RCC 7860 (cell line): ENCODE measurements around the gene ALG6.
"Not testable (repeated sequence)": the region's sequence is repeated elsewhere in the genome, so short reads cannot be mapped to it uniquely, and the experiment has no call there.

ENCODE experiments used
- DNase-seq: peaks from one replicate; pipeline ENCODE4 v3.0.0-alpha.2; 2015; ENCODE audit warnings: low spot score
- FAIRE-seq: peaks from 2 replicates; lab custom pipeline; 2012; peaks lifted over from hg19 to GRCh38; lab: Jason Lieb, UNC

ALG6 gene

GRCh38 chr1:63411066-63411465 is 43.6 kb downstream of the ALG6 start:
- FAIRE-seq (no peak), DNase-seq (no peak)

GRCh38 chr1:63413394-63413793 is 46.0 kb downstream of the ALG6 start:
- DNase-seq (no peak), FAIRE-seq (no peak)

- no peak for FAIRE-seq
Measured at GRCh38 chr1:63414691-63415365, 47.4 kb downstream of the ALG6 start.

DNA sequence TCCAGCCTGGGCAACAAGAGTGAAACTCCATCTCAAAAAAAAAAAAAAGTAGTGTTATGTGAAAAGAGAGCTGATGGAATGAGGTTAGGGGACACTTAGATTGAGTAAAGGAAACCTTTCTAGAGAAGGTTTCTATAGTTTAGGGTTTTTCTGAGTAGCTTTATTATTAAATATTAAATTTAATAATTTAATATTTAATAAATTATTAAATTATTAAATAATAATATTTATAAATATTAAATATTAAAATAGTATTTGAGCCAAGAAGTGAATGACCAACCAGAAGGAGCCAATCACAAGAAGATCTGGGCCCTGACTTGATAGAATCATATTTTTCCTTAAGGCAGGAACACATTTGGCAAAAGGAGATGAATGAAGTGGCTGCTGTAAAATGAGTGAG is 50.7 kb downstream of the ALG6 start:
- DNase-seq (no peak), FAIRE-seq (no peak)

More at GRCh38 chr1:63414691-63415365, 47.4 kb downstream of the ALG6 start:
- DNase-seq: no peak

DNA sequence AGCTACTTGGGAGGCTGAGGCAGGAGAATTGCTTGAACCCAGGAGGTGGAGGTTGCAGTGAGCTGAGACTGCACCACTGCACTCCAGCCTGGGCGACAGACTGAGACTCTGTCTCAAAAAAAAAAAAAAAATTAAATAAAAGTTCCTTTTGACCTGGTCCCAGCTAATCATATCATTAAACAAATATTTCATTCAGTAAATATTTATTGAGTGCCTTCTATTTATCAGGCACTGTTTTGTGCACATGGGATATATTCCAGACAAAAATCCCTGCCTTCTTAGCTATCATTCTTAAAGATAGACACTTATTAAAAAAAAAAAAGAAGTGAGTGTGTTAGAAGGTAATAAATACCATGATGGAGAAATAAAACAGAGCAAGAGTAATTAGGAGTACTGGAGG is 53.3 kb downstream of the ALG6 start:
- DNase-seq, FAIRE-seq: not testable (repeated sequence)

DNA sequence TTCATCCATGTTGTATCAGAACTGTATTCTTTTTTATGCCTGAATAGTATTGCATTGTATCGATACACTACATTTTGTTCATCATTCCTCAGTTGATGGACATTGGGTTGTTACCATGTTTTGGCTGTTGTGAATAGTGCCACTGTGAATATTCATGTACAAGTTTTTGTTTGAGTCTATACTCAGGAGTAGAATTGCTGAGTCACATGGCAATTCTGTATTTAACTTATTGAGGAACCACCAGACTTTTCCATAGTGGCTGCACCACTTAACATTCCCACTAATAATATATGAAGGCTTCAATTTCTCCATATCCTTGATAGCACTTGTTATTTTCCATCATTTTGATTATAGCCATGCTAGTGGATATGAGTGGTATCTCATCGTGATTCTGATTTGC is 56.2 kb downstream of the ALG6 start:
- DNase-seq (no peak), FAIRE-seq (no peak)

DNA sequence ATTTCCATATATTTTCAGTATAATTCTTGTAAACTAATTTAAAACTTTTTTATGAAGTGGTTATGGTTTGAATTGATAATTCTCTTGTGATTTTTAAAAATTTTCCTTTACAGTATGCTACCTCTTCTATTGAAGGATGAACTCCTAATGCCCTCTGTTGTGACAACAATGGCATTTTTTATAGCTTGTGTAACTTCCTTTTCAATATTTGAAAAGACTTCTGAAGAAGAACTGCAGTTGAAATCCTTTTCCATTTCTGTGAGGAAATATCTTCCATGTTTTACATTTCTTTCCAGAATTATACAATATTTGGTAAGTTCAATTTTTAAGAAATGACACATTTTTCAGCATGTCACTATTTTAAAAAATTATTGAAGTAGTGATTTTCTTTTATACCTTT is 61.4 kb downstream of the ALG6 start:
- FAIRE-seq (no peak), DNase-seq (no peak)

GRCh38 chr1:63429281-63429680 is 61.9 kb downstream of the ALG6 start:
- FAIRE-seq (no peak), DNase-seq (no peak)

GRCh38 chr1:63435161-63435560 is 67.7 kb downstream of the ALG6 start:
- no peak for DNase-seq
- no peak for FAIRE-seq

- DNase-seq (no peak), FAIRE-seq (no peak)
Measured at GRCh38 chr1:63442141-63442475, 74.7 kb downstream of the ALG6 start.

DNA sequence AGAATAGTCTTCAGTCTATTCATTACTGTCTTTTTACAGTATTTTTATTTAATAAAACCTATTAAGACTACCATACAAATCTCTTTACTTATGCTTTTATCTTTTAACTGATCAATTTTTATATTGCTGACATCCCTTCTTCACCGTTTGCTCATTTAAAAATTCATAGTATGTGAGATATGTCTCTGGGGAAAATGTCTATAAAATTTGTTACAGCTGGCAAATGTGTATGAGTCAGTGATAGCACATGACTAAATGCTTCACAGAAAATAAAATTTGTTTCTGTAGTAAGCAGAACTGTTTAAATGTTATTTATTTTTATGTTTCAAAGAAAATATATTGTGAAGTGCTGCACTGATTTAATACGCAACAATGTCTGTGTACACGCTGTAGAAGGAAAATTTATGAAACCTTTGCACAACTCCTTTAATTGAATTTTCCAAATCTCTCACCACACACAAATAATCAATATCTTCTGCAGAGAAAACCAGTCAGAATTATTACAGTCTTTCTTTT is 81.4 kb downstream of the ALG6 start:
- FAIRE-seq (peak; percentile 5), DNase-seq (no peak)

DNA sequence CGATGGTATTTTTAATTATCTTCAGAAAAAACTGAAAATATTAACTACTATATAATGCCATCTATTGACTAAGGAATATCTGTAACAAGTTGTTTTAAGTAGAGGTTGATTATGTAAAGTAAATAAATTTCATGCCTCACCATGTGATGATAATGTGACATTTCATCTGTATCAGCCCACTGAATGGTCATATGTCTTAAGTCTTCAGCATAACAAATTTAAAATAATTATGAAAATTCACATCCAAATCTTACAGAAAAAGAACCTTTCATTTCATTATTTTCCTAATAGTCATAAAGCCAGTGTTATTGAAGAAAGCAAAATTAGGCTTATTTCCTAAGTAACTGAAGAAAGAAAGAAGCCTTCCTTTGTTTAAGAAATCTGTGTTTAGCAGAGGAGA is 83.0 kb downstream of the ALG6 start:
- DNase-seq: no peak
- FAIRE-seq: no peak

GRCh38 chr1:63453232-63453631 is 85.8 kb downstream of the ALG6 start:
- DNase-seq (no peak), FAIRE-seq (no peak)

- no peak for FAIRE-seq
- DNase-seq: no peak
Measured at GRCh38 chr1:63454269-63454668, 86.8 kb downstream of the ALG6 start.

DNA sequence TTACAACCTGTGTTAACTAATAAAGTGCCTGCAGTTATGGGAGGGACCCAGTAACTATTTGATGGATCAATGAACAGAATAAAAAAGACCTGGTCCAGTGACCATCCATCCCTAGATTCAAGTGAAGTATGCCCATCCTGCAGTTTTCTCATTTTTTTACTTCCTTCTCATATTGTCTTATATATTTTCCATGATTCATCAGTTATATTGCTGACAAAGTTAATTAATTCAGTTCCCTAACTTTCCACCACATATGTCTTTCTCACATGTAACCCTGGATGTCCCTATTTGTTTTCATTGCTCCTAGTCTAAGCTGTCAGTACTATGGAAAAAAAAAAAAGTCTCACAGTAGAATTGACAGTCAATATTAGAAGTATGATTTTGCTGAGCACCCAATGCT is 91.3 kb downstream of the ALG6 start:
- FAIRE-seq (no peak), DNase-seq (no peak)

- DNase-seq (no peak), FAIRE-seq (no peak)
Measured at GRCh38 chr1:63461661-63462230, 94.3 kb downstream of the ALG6 start.

DNA sequence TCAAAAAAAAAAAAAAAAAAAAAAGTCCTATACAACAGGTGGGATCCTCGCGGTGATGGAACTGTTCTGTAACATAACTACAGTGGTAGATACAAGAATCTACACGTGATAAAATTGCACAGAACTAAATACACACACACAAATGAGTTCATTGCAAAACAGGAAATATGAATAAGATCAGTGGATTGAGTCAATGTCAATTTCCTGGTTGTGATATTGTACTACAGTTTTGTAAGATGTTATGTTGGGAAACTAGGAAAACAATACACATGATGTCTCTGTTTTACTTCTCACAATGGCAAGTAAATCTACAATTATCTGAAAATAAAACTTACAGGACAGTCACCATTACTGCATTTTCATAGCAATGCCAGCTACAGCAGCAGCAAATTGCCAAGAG is 95.8 kb downstream of the ALG6 start:
- FAIRE-seq (no peak), DNase-seq (no peak)

DNA sequence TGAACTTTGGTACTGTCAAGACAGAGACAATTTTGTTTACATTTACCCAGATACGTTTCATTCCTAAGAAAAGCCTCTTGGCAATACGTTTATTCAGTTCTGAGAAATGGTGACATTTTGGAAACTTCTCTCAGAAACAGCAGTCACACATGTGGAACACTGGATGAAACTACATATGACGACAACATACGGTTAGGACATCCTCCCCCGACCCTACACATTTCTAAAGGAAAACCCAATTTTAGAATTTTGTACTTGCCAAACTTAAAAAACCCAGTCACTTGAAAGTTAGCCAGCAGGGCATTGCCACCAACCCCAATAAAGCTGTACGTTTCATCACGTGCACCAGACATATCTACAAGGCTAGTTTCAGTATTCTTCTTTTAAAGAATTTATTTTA is 98.8 kb downstream of the ALG6 start:
- FAIRE-seq (no peak), DNase-seq (no peak)

DNA sequence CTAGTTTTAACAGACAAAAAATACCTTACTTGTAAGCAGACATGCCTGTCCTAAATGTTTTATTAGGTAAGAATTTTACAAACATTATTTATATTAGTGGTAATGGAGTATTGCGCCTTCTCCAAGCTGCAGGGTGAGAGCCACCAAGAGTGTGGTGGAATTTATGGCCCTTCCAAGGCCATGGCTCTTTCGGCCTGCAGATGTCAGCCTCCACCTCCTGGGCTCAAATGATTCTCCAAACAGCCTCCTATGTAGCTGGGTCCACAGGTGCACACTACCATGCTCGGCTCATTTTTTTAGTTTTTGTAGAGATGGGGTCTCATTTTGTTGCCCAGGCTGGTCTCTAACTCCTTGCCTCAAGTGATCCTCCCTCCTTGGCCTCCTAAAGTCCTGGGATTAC is 99.3 kb downstream of the ALG6 start:
- FAIRE-seq (no peak), DNase-seq (no peak)

GRCh38 chr1:63468683-63469082 is 101.3 kb downstream of the ALG6 start:
- DNase-seq, FAIRE-seq: not testable (repeated sequence)

DNA sequence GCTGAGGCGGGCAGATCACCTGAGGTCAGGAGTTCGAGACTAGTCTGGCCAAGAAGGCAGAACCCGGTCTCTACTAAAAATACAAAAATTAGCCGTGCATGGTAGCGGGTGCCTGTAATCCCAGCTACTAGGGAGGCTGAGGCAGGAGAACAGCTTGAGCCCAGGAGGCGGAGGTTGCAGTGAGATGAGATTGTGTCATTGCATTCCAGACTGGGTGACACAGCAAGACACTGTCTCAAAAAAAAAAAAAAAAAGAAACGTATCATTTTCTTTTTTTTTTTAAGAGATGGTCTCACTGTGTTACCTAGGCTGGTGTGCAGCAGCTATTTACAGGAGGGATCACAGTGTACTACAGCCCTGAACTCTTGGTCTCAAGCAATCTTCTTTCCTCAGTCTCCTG is 108.3 kb downstream of the ALG6 start:
- FAIRE-seq (no peak), DNase-seq (no peak)

DNA sequence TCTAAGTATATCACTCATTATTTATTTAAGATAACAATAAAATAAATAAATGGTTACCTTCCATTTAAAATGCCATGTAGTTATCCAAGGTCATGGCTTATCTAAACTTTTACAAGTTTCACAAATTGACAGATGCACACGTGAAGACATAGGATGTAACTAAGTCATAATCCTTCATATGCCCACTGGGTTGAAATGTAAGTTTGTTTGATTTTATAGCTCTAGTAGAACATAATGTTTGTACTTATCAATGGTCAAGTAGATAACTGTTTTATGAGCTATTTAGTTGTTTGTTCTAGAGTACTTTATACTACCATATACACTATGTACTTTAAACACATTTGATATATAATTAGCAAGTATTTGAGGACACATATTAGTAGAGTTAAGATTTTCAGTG is 112.6 kb downstream of the ALG6 start:
- DNase-seq: no peak
- FAIRE-seq: no peak

- no peak for DNase-seq
- no peak for FAIRE-seq
Measured at GRCh38 chr1:63486629-63487028, 119.2 kb downstream of the ALG6 start.
